Measurements from ENCODE around the gene SGTA.

SGTA gene

GRCh38 chr19:2768365-2769132 lies 14.5 kb downstream of the SGTA start:
- no peak for DNase-seq

- no peak for DNase-seq
These were observed 15.4 kb downstream of the SGTA start for GRCh38 chr19:2767688-2768087.

- no peak for DNase-seq
These were observed 16.3 kb downstream of the SGTA start for GRCh38 chr19:2766594-2767372.

- no peak for DNase-seq
These were observed 17.7 kb downstream of the SGTA start for GRCh38 chr19:2765376-2765775.

GRCh38 chr19:2764945-2765344 lies 18.1 kb downstream of the SGTA start:
- no peak for DNase-seq

GRCh38 chr19:2763687-2764086 lies 19.4 kb downstream of the SGTA start:
- DNase-seq: no peak

- DNase-seq: no peak
These were observed 20.1 kb downstream of the SGTA start for GRCh38 chr19:2762783-2763496.

- no peak for DNase-seq
These were observed 20.9 kb downstream of the SGTA start for GRCh38 chr19:2761876-2762782.

- no peak for DNase-seq
These were observed 21.8 kb downstream of the SGTA start for GRCh38 chr19:2761309-2761677.

- DNase-seq: no peak
These were observed 23.1 kb downstream of the SGTA start for GRCh38 chr19:2759965-2760364.

- peak in 2 of 4 experiments; percentile 18 to 21 for DNase-seq
These were observed 23.7 kb downstream of the SGTA start for GRCh38 chr19:2759362-2759761.

GRCh38 chr19:2758601-2759313 lies 24.3 kb downstream of the SGTA start:
- DNase-seq: no peak

GRCh38 chr19:2756921-2757881 lies 25.9 kb downstream of the SGTA start:
- DNase-seq: no peak

GRCh38 chr19:2756477-2756876 lies 26.6 kb downstream of the SGTA start:
- DNase-seq: no peak

GRCh38 chr19:2755811-2756210 lies 27.3 kb downstream of the SGTA start:
- DNase-seq: no peak

GRCh38 chr19:2755448-2755705 lies 27.7 kb downstream of the SGTA start:
- no peak for DNase-seq

- no peak for DNase-seq
These were observed 28.2 kb downstream of the SGTA start for GRCh38 chr19:2754659-2755447.

- DNase-seq: no peak
These were observed 31.6 kb downstream of the SGTA start for GRCh38 chr19:2751438-2751830.

GRCh38 chr19:2750808-2751437 lies 32.1 kb downstream of the SGTA start:
- DNase-seq: peak; percentile 8 to 62 (median 52)
